Left lung (tissue), 10 donors: ENCODE data around the gene FSCN2. TPM values are rescaled to one million over a fixed set of nuclear protein-coding genes. Genes with fewer than 3 reads are reported as not detected.
A peak's percentile ranks its signal among the peaks of the same experiment; 100 is the strongest.

Source experiments
- ATAC-seq: fragments of 200-7000 bp; cut with Tn5 transposase; one replicate; pipeline ENCODE4 v1.9.1; 2020; ENCODE audit warnings: moderate library complexity
- DNase-seq, 4 donors: peaks; one replicate each; pipeline ENCODE4 v3.0.0-alpha.2; 2013 to 2020
- H3K27ac ChIP-seq, 2 donors: fragments of 200-600 bp; sonication (generic) in 1 of 2; one replicate each; pipeline versions ENCODE4 v1.5.0 to v1.8.0; 2020 to 2021
- H3K27me3 ChIP-seq, 2 donors: fragments of 200-600 bp; sonication (generic) in 1 of 2; one replicate each; pipeline versions ENCODE4 v1.5.0 to v1.8.0; 2020 to 2021
- H3K36me3 ChIP-seq, 2 donors: fragments of 200-600 bp; sonication (generic) in 1 of 2; one replicate each; pipeline versions ENCODE4 v1.5.0 to v1.8.0; 2020 to 2021
- H3K4me1 ChIP-seq, 2 donors: fragments of 200-600 bp; one replicate each; pipeline ENCODE4 v1.8.0; 2021
- H3K4me3 ChIP-seq, 2 donors: fragments of 200-600 bp; sonication (generic) in 1 of 2; one replicate each; pipeline versions ENCODE4 v1.5.0 to v1.8.0; 2020 to 2021; ENCODE audit warnings: mild to moderate bottlenecking in 1 of 2
- H3K9me3 ChIP-seq, 2 donors: fragments of 200-600 bp; sonication (generic) in 1 of 2; one replicate each; pipeline versions ENCODE4 v1.5.0 to v1.8.0; 2020 to 2021
- CTCF ChIP-seq, 2 donors: fragments of 200-600 bp; sonication (generic) in 1 of 2; IDR thresholded peaks; one replicate each; pipeline versions ENCODE4 v1.5.0 to v1.8.0; 2021; ENCODE audit warnings: antibody characterized with exemption in 2 of 2
- intact Hi-C, 2 donors: fragments of 100-400 bp; cut with DNase I; formaldehyde crosslinking; loops; one replicate each; pipeline versions ENCODE4 v1.11.2 to v1.14.2; 2022
- polyA plus RNA-seq, 6 donors: library from polyadenylated mRNA; unstranded; fragments of 120-200 nt; gene quantifications; one replicate each; pipeline ENCODE4 v1.2.1, GENCODE V29; 2013; ENCODE audit not compliant: insufficient read length in 6 of 6
- total RNA-seq, 2 donors: library from RNA; stranded (reverse); fragmentation: NEBNext Ultra II Directional; extraction: Animal tissue kit (Norgen Biotek cat#: 25700); gene quantifications; one replicate each; pipeline ENCODE4 v1.2.1, GENCODE V29; 2021
- donor health status: DM: no; HTN: yes; CAD: no.
- donor health status: DM: no; HTN: no; CAD: no.

The FSCN2 gene
- total and polyA plus RNA-seq, 8 donors, result 0.92 to 3.4 (median 1.9) TPM

- intact Hi-C loops, result no loop called here
- peak in 1 of 4 donors; percentile 53 for DNase-seq
- H3K27ac ChIP-seq, result no peak overlapping the region
- H3K4me3 ChIP-seq, result no peak overlapping the region
- H3K36me3 ChIP-seq, result peaks cover 0 to 8% of the 10 kb centered on the region in 2 donors
- TF ChIP-seq CTCF (IDR thresholded peaks at IDR 0.05), result no peak
- no peaks in the 10 kb centered on the region for H3K9me3 ChIP-seq
- peaks cover 3 to 69% of the 10 kb centered on the region in 2 donors for H3K27me3 ChIP-seq
- no peak for ATAC-seq
- peaks cover 6 to 19% of the 10 kb centered on the region in 2 donors for H3K4me1 ChIP-seq
Observed at GRCh38 chr17:81533339-81534141, 5.4 kb downstream of the FSCN2 start.

GRCh38 chr17:81534157-81535006 lies 6.2 kb downstream of the FSCN2 start:
- DNase-seq, result peak in 1 of 4 donors; percentile 51

GRCh38 chr17:81535007-81535328 lies 6.8 kb downstream of the FSCN2 start:
- intact Hi-C loops, result no loop called here
- peaks cover 0 to 22% of the 10 kb centered on the region in 2 donors for H3K36me3 ChIP-seq
- peaks cover 6 to 19% of the 10 kb centered on the region in 2 donors for H3K4me1 ChIP-seq
- TF ChIP-seq CTCF (IDR thresholded peaks at IDR 0.05), result no peak
- no peak for DNase-seq
- ATAC-seq, result no peak
- H3K27ac ChIP-seq, result no peak overlapping the region
- no peaks in the 10 kb centered on the region for H3K9me3 ChIP-seq
- no peak overlapping the region for H3K4me3 ChIP-seq
- peaks cover 3 to 59% of the 10 kb centered on the region in 2 donors for H3K27me3 ChIP-seq

More at GRCh38 chr17:81534157-81535006, 6.2 kb downstream of the FSCN2 start:
- H3K27me3 ChIP-seq, result peaks cover 3 to 64% of the 10 kb centered on the region in 2 donors
- intact Hi-C loops, result no loop called here
- H3K4me1 ChIP-seq, result peaks cover 6 to 19% of the 10 kb centered on the region in 2 donors
- no peak for TF ChIP-seq CTCF (IDR thresholded peaks at IDR 0.05)
- no peak for ATAC-seq
- no peaks in the 10 kb centered on the region for H3K9me3 ChIP-seq
- peaks cover 0 to 16% of the 10 kb centered on the region in 2 donors for H3K36me3 ChIP-seq
- H3K4me3 ChIP-seq, result no peak overlapping the region
- no peak overlapping the region for H3K27ac ChIP-seq

GRCh38 chr17:81535480-81536298 lies 7.5 kb downstream of the FSCN2 start:
- no peaks in the 10 kb centered on the region for H3K9me3 ChIP-seq

More at GRCh38 chr17:81535480-81536298, 7.5 kb downstream of the FSCN2 start:
- TF ChIP-seq CTCF (IDR thresholded peaks at IDR 0.05), result no peak
- H3K4me3 ChIP-seq, result no peak overlapping the region
- no peak overlapping the region for H3K27ac ChIP-seq
- ATAC-seq, result no peak
- H3K27me3 ChIP-seq, result peaks cover 3 to 59% of the 10 kb centered on the region in 2 donors
- DNase-seq, result no peak
- H3K4me1 ChIP-seq, result peaks cover 6 to 19% of the 10 kb centered on the region in 2 donors
- intact Hi-C loops, result no loop called here
- peaks cover 0 to 30% of the 10 kb centered on the region in 2 donors for H3K36me3 ChIP-seq
